HepG2 (cell line): Measurements from ENCODE around the gene BEAN1. TPM values are rescaled to one million over a fixed set of nuclear protein-coding genes. Genes with fewer than 3 reads are reported as not detected.

ENCODE experiments used
- polyA plus RNA-seq, 8 experiments: library from polyadenylated mRNA; depleted of rRNA in 3 of 8; stranded (reverse) in 7 of 8; unstranded in 1 of 8; fragments of >200 nt; fragmentation: Illumina TruSeq in 4 of 8; extraction: Trizol in 4 of 8; gene quantifications; 2 replicates each; pipeline versions ENCODE4 v1.2.1 to v1.2.3, GENCODE V29; 2011 to 2016; ENCODE audit warnings: low read depth in 4 of 8, missing spikeins in 1 of 8, mixed read lengths in 1 of 8; ENCODE audit not compliant: insufficient read depth in 1 of 8
- total RNA-seq, 5 experiments: library from RNA; depleted of rRNA; stranded (reverse); fragments of >200 nt; fragmentation: Illumina TruSeq; extraction: Trizol; gene quantifications; 2 replicates each; pipeline ENCODE4 v1.2.3, GENCODE V29; 2016; ENCODE audit warnings: low read depth in 1 of 5

Gene BEAN1
- total and polyA plus RNA-seq, 2 of the 13 experiments (the other 11 are each of a cell fraction or from before 2014, with no cell fraction given): 0.53 to 1.4 TPM

Other genes starting within 250 kb of the BEAN1 start
- gene CDH5, start 60.6 kb upstream of the BEAN1 start, total RNA-seq (2016; rRNA removed; fragmentation: Illumina TruSeq; extraction: Trizol): 0.34 and 0.71 TPM in 2 replicates
- 1.0 and 1.1 TPM in 2 replicates for gene CDH5, start 60.6 kb upstream of the BEAN1 start, polyA plus RNA-seq (2011; rRNA removed)
- 18.7 and 19.0 TPM in 2 replicates for gene TK2, start 122.8 kb downstream of the BEAN1 start, total RNA-seq (2016; rRNA removed; fragmentation: Illumina TruSeq; extraction: Trizol)
- gene TK2, start 122.8 kb downstream of the BEAN1 start, polyA plus RNA-seq (2011; rRNA removed): 21.0 and 30.8 TPM in 2 replicates
- 83.0 and 120 TPM in 2 replicates for gene CKLF, start 125.3 kb downstream of the BEAN1 start, total RNA-seq (2016; rRNA removed; fragmentation: Illumina TruSeq; extraction: Trizol)
- gene CKLF, start 125.3 kb downstream of the BEAN1 start, polyA plus RNA-seq (2011; rRNA removed): 152 and 167 TPM in 2 replicates
- gene CMTM1, start 139.1 kb downstream of the BEAN1 start, total RNA-seq (2016; rRNA removed; fragmentation: Illumina TruSeq; extraction: Trizol): 1.7 and 1.9 TPM in 2 replicates
- 2.9 and 3.0 TPM in 2 replicates for gene CMTM1, start 139.1 kb downstream of the BEAN1 start, polyA plus RNA-seq (2011; rRNA removed)
- gene CMTM2, start 152.2 kb downstream of the BEAN1 start, total RNA-seq (2016; rRNA removed; fragmentation: Illumina TruSeq; extraction: Trizol): not detected in 2 replicates
- gene CMTM2, start 152.2 kb downstream of the BEAN1 start, polyA plus RNA-seq (2011; rRNA removed): not detected in 2 replicates
- 20.6 and 29.2 TPM in 2 replicates for gene CMTM3, start 177.4 kb downstream of the BEAN1 start, total RNA-seq (2016; rRNA removed; fragmentation: Illumina TruSeq; extraction: Trizol)
- 48.7 and 62.0 TPM in 2 replicates for gene CMTM3, start 177.4 kb downstream of the BEAN1 start, polyA plus RNA-seq (2011; rRNA removed)